ENCODE measurements around the gene SPRYD3.
A peak's percentile ranks its signal among the peaks of the same experiment; 100 is the strongest.
"Not testable (repeated sequence)": the region's sequence is repeated elsewhere in the genome, so short reads cannot be mapped to it uniquely, and the experiment has no call there.

SPRYD3 gene

DNA sequence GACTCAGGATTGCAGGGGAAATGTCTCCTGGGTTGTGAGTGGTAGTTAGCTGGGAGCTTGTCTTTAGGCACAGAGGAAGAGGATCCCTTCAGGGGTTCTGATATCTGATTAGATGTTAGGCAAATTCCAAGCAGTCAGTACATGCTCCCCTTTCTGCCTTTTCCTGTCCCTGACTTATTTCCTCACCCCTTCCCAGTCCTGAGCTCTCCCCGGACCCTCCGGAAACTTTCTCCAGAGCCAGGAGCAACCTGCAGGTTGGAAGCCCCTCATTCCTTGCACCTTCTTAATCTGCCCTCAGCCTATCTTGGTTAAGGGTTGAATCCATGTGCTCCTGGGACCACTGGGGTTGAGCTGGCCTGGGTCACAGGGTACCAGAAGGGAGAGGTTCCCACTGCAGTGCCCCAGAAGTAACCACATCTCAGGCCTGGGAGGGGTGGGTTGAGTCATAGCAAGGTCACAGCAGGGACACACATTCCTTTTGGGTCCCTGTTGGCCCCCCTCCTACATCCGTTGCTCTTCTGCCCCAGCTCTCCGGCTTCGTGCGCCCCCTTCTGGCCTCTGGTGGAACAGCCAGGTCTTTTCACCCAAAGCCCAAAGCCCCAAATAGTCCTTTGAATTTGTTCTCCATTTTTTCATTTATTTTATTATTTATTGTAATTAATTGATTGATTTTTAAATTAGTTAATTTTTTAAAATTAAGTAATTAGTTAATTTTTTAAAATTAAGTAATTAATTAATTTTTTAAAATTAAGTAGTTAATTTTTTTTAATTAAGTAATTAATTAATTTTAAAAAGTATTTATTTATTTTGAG lies 20.1 kb upstream of the SPRYD3 start:
- Histone ChIP-seq H3K27me3 (ENCODE audit: control insufficient read depth, insufficient read depth, low read length) (peaks cover 32% of the 10 kb centered on the region), H3K4me3 (ENCODE audit: low read depth, low read length) (peak overlapping the region; percentile 82), H3K36me3 (ENCODE audit: control insufficient read depth, insufficient read depth, low read length) (no peaks in the 10 kb centered on the region), H3K9ac (ENCODE audit: low read depth, low read length) (no peak overlapping the region), H3K9me3 (ENCODE audit: control insufficient read depth, insufficient read depth, low read length) (no peaks in the 10 kb centered on the region), H3K4me1 (ENCODE audit: control insufficient read depth, insufficient read depth, low read length) (peaks cover 14% of the 10 kb centered on the region)

DNA sequence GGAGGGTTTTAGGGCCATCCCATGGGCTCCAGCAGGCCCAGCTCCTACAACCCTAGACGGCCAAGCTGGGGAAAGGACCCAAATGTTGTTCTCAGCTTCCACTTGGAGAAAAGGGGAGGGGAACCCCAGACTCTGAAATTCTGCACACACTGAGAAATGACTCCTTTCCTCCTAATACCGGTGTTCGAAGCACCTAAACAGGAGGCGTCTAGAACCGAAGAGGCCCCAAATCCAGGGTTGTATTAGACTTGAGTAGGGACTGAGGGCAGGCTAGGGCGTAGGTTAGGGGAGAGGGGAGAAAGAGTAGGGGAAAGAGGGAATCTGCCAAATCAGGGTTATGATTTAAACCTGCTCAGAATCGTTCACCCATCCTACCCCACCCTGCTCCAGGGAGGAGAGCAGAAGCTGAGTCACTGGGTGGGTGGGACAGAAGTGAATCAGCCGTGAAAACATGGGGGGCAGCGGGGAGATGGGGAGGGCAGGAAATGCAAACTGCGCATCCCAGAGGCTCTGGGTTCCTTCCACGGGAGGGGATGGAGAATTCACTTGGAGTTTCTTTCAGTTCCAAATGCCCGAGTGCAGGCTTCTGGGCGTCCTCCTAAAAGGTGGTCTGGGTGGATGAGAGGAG lies 19.3 kb upstream of the SPRYD3 start:
- Histone ChIP-seq H3K4me3 (ENCODE audit: low read depth, low read length) (peak overlapping the region; percentile 82), H3K9ac (ENCODE audit: low read depth, low read length) (no peak overlapping the region), H3K9me3 (ENCODE audit: control insufficient read depth, insufficient read depth, low read length) (no peaks in the 10 kb centered on the region), H3K4me1 (ENCODE audit: control insufficient read depth, insufficient read depth, low read length) (peaks cover 18% of the 10 kb centered on the region), H3K36me3 (ENCODE audit: control insufficient read depth, insufficient read depth, low read length) (no peaks in the 10 kb centered on the region), H3K27me3 (ENCODE audit: control insufficient read depth, insufficient read depth, low read length) (peaks cover 37% of the 10 kb centered on the region)

- Histone ChIP-seq H3K36me3 (ENCODE audit: control insufficient read depth, insufficient read depth, low read length) (no peaks in the 10 kb centered on the region), H3K9ac (ENCODE audit: low read depth, low read length) (no peak within 1 kb of the TSS), H3K4me3 (ENCODE audit: low read depth, low read length) (peak within 1 kb of the TSS; percentile 82), H3K27me3 (ENCODE audit: control insufficient read depth, insufficient read depth, low read length) (peaks cover 40% of the 10 kb centered on the region), H3K4me1 (ENCODE audit: control insufficient read depth, insufficient read depth, low read length) (peaks cover 18% of the 10 kb centered on the region), H3K9me3 (ENCODE audit: control insufficient read depth, insufficient read depth, low read length) (no peaks in the 10 kb centered on the region)
Measured at GRCh38 chr12:53097564-53098353, 18.6 kb upstream of the SPRYD3 start, which contains the start of gene IGFBP6. Gene IGFBP6, plus strand, starts transcription at chr12:53097667. Its CDS starts 51 bp downstream, at chr12:53097718.

DNA sequence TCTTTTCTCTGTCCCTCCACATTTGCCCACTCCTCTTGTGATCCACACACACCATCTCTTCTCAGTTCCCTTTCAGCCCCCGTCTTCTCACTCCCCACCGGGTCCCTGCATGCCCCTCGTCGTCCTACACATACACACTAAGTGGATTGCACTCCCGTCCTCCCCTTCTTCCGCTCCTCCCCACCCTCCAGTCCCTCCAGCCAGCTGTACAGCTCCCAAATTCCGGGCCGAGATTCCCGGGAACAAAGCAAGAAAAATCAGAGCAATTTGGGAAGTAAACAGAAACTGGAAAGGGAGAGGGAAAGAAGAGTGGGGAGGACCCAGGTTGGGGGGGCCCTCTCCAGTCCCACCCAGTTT lies 18.0 kb upstream of the SPRYD3 start:
- Histone ChIP-seq H3K4me1 (ENCODE audit: control insufficient read depth, insufficient read depth, low read length) (peaks cover 18% of the 10 kb centered on the region), H3K36me3 (ENCODE audit: control insufficient read depth, insufficient read depth, low read length) (no peaks in the 10 kb centered on the region), H3K4me3 (ENCODE audit: low read depth, low read length) (peak overlapping the region; percentile 82), H3K9me3 (ENCODE audit: control insufficient read depth, insufficient read depth, low read length) (no peaks in the 10 kb centered on the region), H3K27me3 (ENCODE audit: control insufficient read depth, insufficient read depth, low read length) (peaks cover 40% of the 10 kb centered on the region), H3K9ac (ENCODE audit: low read depth, low read length) (no peak overlapping the region)

DNA sequence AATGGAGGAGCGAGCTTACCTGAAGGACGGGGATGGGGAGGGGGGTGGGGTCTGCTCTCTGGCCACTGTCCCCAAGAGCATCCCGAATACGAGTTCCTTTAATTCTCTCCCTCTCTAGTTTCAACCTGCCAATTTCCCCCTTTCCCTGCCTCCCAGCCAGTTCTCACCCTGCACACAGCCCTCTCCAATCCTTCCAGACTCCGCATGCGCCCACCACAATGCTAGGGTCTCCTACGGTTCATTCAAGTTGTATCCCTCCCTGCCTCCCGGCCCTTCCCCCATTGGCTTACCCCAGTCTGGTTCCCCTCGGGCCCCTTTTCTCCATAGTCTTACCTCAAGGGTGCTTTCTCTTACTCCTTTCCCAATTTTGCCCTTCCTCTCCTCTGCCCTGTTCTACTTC lies 17.6 kb upstream of the SPRYD3 start:
- peaks cover 41% of the 10 kb centered on the region for H3K27me3 ChIP-seq (ENCODE audit: control insufficient read depth, insufficient read depth, low read length)
- H3K36me3 ChIP-seq (ENCODE audit: control insufficient read depth, insufficient read depth, low read length), result no peaks in the 10 kb centered on the region
- H3K4me3 ChIP-seq (ENCODE audit: low read depth, low read length), result peak overlapping the region; percentile 82
- no peaks in the 10 kb centered on the region for H3K9me3 ChIP-seq (ENCODE audit: control insufficient read depth, insufficient read depth, low read length)
- H3K9ac ChIP-seq (ENCODE audit: low read depth, low read length), result no peak overlapping the region
- H3K4me1 ChIP-seq (ENCODE audit: control insufficient read depth, insufficient read depth, low read length), result peaks cover 18% of the 10 kb centered on the region

- peak overlapping the region; percentile 82 for H3K4me3 ChIP-seq (ENCODE audit: low read depth, low read length)
Measured at GRCh38 chr12:53096089-53096741, 17.0 kb upstream of the SPRYD3 start.

DNA sequence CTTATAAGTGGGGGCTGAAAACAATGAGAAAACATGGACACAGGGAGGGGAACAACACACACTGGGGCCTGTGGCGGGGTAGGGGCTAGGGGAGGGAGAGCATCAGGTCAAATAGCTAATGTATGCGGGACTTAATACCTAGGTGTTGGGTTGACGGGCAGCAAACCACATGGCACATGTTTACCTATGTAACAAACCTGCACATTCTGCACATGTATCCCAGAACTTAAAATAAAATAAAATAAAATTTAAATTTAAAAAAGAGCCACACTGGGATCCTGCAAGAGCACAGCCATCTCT lies 16.4 kb upstream of the SPRYD3 start:
- Histone ChIP-seq H3K27me3 (ENCODE audit: control insufficient read depth, insufficient read depth, low read length) (peaks cover 41% of the 10 kb centered on the region), H3K4me1 (ENCODE audit: control insufficient read depth, insufficient read depth, low read length) (peaks cover 18% of the 10 kb centered on the region)
- not testable (repeated sequence) for H3K9me3 ChIP-seq (ENCODE audit: control insufficient read depth, insufficient read depth, low read length); H3K4me3 ChIP-seq (ENCODE audit: low read depth, low read length); H3K36me3 ChIP-seq (ENCODE audit: control insufficient read depth, insufficient read depth, low read length); H3K9ac ChIP-seq (ENCODE audit: low read depth, low read length)

More at GRCh38 chr12:53096089-53096741, 17.0 kb upstream of the SPRYD3 start:
- Histone ChIP-seq H3K9me3 (ENCODE audit: control insufficient read depth, insufficient read depth, low read length) (no peaks in the 10 kb centered on the region), H3K4me1 (ENCODE audit: control insufficient read depth, insufficient read depth, low read length) (peaks cover 18% of the 10 kb centered on the region), H3K36me3 (ENCODE audit: control insufficient read depth, insufficient read depth, low read length) (no peaks in the 10 kb centered on the region), H3K27me3 (ENCODE audit: control insufficient read depth, insufficient read depth, low read length) (peaks cover 41% of the 10 kb centered on the region), H3K9ac (ENCODE audit: low read depth, low read length) (no peak overlapping the region)

GRCh38 chr12:53094796-53095595 lies 15.8 kb upstream of the SPRYD3 start:
- peaks cover 41% of the 10 kb centered on the region for H3K27me3 ChIP-seq (ENCODE audit: control insufficient read depth, insufficient read depth, low read length)
- not testable (repeated sequence) for H3K9me3 ChIP-seq (ENCODE audit: control insufficient read depth, insufficient read depth, low read length); H3K4me3 ChIP-seq (ENCODE audit: low read depth, low read length); H3K36me3 ChIP-seq (ENCODE audit: control insufficient read depth, insufficient read depth, low read length); H3K9ac ChIP-seq (ENCODE audit: low read depth, low read length)
- peaks cover 18% of the 10 kb centered on the region for H3K4me1 ChIP-seq (ENCODE audit: control insufficient read depth, insufficient read depth, low read length)

DNA sequence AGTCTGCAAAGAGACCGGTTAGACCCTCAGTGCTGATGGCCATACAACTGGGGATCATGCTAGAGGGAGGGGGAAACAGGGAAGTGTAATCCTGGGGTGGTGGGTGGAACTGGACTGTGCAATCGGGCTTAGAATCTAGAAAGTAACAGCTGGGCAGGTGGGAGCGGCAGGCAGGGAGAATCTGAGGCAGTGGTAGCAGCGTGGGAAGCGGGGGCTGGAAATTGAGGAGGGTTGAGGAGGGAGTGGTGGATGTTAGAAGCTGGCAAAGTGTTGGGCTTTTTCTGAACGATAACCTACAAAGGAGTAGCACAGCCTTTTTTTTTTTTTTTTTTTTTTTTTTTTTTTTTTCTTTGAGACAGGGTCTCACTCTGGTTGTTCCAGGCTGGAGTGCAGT lies 15.2 kb upstream of the SPRYD3 start:
- Histone ChIP-seq H3K4me3 (ENCODE audit: low read depth, low read length) (no peak overlapping the region), H3K4me1 (ENCODE audit: control insufficient read depth, insufficient read depth, low read length) (peaks cover 18% of the 10 kb centered on the region), H3K27me3 (ENCODE audit: control insufficient read depth, insufficient read depth, low read length) (peaks cover 41% of the 10 kb centered on the region), H3K36me3 (ENCODE audit: control insufficient read depth, insufficient read depth, low read length) (no peaks in the 10 kb centered on the region), H3K9me3 (ENCODE audit: control insufficient read depth, insufficient read depth, low read length) (no peaks in the 10 kb centered on the region), H3K9ac (ENCODE audit: low read depth, low read length) (no peak overlapping the region)

GRCh38 chr12:53093777-53094393 lies 14.7 kb upstream of the SPRYD3 start:
- Histone ChIP-seq H3K27me3 (ENCODE audit: control insufficient read depth, insufficient read depth, low read length) (peaks cover 37% of the 10 kb centered on the region), H3K4me3 (ENCODE audit: low read depth, low read length) (no peak overlapping the region), H3K4me1 (ENCODE audit: control insufficient read depth, insufficient read depth, low read length) (peaks cover 13% of the 10 kb centered on the region), H3K9ac (ENCODE audit: low read depth, low read length) (no peak overlapping the region), H3K9me3 (ENCODE audit: control insufficient read depth, insufficient read depth, low read length) (no peaks in the 10 kb centered on the region), H3K36me3 (ENCODE audit: control insufficient read depth, insufficient read depth, low read length) (no peaks in the 10 kb centered on the region)
